Measurements from ENCODE around the gene ADRA2C.

The ADRA2C gene

DNA sequence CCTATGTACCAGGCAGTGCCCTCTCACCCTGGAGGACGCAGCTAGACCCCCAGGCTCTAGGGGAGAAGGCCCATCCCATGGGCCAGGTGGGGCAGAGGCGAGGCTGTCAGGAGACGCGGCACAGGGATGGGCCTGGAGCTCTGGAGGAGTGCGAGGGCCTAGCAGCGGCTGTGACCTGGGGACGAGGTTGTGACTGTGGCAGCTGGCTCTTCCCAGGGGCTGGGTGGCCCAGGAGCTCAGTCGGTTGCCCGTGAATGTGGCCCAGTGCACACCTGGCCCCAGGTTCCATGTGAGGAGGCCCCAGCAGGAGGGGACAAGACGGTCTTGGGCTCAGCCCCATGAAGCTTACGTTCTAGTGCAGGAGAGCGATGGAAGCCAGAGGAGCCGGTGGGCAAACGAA is 31.0 kb upstream of the ADRA2C start:
- DNase-seq: no peak

DNA sequence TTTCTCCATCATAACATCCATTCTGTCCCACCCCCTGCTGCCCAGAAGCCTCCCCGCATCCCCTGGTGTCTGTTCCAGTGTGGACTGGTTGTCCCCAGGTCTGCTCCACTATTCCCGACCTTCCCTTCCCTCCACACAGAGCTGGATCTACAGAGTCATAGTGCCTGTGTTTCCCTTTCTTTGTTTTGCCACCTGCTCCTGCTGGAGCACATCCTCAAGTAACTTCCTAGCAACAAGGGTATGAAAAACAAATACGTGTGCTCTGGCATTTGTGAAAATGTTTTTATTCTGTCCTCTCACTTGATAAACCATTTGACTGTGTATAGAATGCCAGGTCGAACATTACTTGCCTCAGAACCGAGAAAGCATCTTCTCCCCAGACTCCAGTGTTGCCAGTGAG is 29.9 kb upstream of the ADRA2C start:
- no peak for DNase-seq

DNA sequence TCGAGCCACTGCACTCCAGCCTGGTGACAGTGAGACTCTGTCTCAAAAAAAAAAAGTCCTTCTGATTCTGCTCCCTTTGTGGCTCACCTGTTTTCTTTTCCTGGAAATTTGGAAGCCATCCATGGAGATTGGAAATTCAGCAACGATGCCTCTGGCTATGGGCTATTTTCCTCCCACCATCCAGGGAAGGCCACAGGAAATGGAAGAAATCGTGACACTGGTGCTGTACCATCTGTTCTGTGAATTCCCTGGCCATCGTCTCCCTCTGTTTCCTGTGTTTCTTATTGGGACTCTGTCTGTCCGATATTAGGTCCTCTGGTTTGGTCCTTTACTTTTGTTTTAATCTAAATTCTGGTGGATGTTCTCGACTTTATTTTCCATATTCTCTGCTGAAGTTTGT is 29.4 kb upstream of the ADRA2C start:
- DNase-seq: no peak

DNA sequence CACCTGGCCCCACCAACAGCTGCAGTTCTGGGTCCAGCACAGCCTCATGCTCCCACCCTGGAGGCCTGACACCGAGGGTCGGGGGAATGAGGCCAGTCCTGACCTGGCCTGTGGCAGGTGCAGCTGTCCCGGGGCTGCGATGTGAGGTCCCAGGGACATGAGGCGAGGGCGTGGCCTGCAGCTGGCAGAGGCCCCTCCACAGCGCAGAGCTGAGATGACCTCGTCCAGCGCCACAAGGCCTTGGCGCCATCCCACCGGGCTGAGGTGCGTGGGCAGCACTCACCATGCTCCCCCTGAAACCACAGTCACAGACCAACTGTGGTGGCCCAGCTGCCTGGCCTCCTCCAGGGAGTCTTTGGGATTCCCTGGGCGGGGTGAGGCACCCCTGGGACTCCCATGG is 26.6 kb upstream of the ADRA2C start:
- DNase-seq: no peak

DNA sequence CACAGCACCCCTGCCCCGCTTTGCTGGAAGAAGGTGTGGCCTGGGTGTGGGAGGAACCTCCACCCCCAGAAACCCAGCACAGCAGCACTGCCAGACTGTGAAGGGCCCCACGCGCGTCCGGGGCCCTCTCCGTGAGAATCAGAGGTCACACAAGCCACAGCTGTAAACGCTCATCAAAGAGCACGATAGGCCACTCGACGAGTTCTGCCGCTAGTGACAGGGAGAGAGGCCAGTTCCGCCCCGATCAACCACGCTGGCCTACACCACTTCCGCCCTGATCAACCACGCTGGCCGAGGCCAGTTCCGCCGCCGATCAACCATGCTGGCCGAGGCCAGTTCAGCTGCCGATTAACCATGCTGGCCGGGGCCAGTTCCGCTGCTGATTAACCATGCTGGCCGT is 25.9 kb upstream of the ADRA2C start:
- no peak for DNase-seq

DNA sequence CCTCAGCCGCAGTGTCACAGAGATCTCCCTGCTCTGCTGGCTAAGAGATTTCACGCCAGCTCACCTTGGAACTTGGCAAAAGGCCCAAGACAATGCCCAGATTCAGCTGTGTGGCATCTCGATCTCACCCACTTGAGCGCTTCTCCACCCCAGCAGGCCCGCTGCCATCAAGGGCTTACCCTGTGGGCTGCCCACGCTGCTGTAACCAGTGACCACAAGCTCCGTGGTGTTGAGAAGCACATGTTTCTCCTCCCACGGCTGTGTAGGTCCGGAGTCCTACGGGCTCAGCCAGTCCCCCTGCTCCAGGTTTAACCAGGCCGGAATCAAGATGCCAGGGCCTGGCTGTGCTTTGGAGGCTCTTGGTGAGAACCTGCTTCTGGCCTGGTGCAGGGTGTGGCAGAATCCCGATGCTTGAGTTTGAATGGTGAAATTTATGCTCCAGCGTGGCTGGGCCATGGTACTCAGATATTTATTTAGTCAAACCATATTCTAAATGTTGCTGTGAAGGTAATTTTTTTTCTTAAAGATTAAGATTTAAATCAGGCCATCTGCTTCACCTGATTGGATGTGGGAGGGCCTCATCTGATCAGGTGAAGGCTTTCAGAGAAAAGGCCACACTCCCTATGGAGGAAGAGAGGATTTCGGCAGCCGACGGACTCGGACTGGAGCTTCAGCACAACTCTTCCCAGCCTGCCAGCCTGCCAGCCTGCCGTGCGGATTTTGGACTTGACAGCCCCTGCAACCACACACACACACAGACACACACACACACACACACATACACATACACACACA is 24.8 kb upstream of the ADRA2C start:
- no peak for DNase-seq

DNA sequence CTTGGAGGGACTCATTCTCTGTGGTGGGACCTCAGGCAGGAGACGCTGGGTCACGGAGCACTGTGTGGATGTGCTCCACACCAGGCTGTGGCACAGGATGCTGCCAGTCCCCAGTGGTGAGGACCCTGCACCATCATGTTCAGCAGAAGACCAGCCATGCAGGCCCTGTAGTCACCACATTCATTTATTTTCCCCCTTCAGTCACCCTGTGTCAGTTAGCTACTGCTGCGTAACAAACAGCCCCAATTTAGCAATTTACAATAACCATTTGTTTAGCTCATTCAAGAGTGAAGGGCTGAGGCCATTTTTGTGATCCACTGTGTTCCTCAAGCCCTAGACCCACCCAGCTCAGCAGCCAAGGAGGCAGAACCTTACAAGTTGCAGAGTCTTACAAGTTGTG is 23.6 kb upstream of the ADRA2C start:
- DNase-seq: no peak

DNA sequence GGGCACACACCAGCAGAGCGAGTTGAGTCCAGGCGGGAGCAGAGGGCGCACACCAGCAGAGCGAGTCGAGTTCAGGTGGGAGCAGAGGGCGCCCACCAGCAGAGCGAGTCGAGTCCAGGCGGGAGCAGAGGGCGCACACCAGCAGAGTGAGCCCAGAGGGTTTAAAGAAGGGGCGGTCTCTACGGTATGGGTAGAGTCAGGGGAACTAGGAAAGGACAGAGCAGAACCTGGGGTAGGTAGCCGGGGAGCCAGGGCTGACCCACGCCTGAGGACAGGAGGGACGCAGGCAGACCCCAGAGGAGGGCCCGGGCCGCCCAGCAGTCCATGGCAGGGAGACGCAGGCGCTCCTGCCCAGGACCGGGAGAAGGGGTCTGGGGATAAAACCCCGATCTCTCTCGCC is 22.0 kb upstream of the ADRA2C start:
- DNase-seq: no peak

DNA sequence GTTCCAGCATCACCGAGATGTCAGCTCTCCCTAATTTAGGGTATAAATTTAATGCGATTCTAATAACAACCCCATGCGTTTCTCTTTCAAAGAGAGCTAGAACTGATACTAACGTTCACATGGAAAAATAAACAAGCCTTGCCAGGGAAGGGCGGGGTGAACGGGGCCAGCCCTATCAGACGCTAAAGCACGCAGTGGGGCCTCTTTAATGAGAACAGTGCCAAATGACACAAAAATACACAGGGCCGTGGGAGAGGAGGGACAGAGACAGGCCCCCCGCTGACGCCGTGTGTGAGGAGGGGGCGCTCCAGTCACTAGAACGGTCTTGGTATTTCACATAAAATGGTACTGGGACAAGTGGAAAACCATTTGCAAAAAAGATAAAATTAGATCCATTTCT is 21.3 kb upstream of the ADRA2C start:
- no peak for DNase-seq

DNA sequence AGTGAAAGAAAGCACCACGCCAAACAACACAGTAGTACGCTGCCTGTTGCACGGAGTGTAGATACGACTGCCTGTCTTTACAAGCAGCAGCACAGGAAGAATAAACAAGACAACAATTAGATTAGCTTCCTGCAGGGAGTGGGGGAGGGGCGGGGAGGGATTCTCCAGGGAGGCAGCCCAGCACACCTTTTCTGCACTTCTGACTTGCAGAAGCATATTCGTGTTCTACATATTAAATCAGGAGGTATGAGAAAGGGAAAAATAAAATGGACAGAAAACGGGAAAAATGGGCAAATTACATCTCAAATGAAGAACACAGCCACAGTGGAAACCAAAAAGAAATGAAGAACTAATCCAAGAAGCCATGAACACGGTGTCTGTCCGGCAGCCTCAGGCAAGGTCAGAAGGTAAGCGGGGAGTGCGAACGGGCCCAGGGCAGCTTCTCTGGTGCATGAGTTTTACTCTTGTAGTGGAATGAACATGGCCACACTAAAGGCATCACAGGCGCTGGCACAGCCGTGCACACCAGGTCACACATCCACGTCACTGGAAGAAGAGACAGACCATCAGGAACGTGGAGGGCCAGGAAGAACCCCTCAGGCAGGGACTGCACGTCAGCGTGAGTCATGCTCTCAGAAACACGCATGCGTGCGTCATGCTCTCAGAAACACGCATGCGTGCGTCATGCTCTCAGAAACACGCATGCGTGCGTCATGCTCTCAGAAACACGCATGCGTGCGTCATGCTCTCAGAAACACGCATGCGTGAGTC is 20.1 kb upstream of the ADRA2C start:
- DNase-seq: no peak

DNA sequence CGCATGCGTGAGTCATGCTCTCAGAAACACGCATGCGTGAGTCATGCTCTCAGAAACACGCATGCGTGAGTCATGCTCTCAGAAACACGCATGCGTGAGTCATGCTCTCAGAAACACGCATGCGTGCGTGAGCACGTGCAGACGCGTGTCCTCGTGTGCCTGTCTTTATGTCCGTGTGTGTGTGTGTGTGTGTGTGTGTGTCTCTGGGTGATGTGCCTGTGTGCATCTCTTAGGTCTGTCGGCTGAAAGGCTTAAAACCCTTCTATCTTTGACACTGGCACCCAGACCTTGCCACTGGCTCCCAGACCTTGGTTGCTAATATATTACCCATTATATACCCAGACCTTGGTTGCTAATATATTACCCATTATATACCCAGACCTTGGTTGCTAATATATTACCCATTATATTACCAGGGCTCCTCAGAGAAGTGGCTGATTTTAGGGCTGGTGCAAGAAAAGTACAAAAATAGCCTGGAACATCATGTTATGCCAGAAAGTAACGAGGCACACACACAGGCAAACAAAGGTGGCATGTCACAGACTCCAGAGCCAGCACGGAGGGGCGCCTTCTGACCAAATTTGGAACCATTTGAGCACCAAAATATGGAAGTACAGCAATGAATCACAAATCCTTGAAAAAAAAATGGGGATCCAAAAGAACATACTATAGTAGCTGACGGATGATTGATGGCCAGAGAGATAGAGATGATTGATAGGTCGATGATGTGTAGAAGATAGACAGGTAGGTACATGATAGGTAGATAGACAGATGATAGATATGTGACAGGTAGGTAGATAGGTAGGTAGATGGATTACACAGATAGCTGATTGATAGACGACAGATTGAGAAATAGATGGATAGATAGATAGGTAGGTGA is 19.2 kb upstream of the ADRA2C start:
- no peak for DNase-seq

DNA sequence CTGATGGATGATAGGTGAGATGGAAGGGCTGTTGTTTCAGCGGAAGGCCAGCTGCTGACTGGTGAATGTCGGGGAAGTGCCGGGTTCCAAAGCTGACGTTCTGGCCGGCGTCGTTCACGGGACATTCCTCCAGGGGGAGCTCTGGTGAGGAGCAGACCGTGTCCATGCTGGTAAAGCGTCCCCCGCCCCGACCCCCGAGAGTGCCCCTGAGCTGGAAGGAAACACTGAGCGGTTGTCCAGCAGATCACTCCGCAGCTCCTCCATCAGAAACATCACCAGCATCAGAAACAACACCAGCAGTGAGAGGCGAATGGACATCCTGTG is 18.6 kb upstream of the ADRA2C start:
- DNase-seq: no peak

DNA sequence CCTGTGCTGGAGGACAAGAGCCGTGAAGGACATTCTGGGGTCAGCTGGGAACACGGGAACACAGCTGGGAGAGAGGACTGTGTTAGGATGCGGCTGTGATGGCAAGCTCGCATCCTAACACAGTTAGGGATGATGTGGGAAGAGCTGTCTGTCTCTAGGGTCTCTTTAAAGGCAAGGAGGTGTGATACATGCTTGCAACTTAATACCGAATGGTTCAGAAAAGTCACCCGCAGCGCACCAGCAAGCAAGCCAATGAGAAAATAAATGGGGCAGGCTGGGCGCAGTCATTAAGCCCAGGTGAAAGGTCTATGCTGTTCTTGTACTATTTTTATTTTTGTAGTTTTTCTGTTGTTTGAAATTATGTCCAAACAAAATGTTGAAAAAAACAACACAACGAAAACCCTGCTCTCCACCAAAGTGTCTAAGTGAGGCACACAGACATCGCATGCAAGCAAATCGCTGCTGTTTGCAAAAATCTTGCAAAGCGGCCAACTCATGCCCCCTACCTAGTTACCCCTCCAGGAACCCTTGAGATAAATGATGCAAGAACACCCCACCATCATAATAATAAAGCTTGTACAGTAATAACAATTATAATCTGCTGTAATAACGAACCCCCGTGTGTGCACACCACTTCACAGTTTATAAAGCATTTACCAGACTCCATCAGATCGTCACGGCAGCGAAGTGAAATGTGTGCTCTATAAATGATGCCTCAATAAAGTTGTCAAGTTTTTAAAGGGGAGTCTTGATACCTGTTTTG is 17.9 kb upstream of the ADRA2C start:
- DNase-seq: no peak

DNA sequence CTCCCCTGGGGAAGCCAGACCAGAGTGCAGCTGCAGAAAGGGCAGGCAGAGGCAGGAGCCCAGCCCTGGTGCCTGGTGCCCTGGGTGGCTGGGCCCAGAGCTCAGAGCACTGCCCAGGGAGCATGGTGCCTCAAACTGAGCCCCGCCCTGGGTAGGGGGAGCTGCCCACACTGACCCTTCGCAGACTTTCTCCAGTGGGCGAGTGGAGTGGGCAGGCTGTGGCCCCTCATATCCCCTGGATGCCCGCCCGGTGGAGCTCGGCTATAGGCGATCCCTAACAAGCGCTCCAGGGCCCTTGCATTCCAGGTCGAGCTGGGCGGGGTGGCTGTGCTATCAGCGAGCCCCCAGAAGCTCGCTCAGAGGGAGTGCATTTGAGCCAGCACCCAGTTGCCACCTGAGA is 17.1 kb upstream of the ADRA2C start:
- DNase-seq: no peak

DNA sequence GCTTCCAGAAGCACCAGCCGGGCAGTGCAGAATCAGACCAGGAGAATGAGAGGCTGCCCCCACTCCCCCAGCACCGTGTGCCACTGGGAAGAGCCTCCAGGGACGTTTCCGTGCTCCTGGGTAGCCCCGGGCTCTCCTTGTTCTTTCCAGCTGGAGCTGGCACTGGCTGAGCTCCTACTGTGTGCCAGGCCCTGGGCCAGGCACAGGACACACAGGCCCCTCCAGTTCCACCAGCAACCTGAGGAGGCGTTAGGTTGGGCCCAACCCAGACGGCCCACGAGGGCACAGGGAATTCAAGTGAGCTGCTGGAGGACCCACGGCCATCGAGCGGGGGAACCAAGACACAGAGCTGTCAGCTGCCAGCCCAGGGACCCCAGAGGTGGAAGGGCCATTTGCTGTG is 15.9 kb upstream of the ADRA2C start:
- no peak for DNase-seq

DNA sequence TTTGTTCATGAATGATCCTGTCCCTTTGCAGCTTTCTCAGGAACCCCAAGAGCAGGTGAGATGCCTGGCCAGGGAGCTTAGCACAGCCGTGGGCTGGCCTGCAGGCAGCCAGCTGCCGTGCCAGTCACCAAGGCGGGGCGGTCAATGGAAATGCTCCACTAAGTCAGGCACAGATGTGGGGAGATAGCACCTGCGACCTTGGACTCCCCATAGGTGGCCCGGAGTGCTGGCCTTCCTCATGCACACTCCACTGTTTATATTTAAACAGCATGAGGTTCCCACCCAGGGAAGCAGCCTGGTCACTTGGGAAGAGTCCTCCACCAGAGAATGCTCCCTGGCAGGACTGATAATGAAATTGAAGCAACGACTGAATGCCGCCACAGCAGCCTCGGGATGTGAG is 14.2 kb upstream of the ADRA2C start:
- DNase-seq: no peak

DNA sequence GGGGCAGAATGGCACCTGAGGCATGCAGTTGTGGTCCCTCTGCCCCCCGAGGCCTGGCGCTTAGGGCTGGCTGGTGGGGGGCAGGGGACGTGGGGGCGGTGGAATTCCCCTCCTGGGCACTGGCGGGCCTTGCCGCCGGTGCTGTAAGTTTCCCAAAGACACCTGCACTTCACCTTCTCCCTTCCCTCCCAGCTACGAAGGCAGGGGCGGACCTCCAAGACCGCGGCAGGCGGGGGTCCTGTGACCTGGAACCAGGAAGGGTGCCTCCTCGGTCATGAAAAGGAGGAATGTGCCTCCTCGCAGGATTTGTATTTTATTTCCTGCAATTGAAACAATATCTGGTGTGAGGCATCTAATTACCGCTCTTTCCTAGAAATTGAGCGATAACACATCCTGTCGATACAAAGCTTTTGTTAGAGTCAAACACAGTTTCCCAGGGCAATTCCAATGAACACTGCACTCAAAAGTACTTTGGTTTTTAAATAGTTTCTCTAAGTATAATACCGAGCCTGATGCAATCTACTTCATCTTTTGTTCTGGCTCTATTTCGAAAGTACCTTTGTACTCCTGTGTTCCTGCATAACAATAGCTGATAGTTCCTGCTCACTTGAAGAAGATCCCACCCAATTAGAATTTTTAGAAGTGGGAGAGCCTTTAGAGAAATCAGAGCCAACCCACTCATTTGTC is 12.3 kb upstream of the ADRA2C start:
- DNase-seq: no peak

DNA sequence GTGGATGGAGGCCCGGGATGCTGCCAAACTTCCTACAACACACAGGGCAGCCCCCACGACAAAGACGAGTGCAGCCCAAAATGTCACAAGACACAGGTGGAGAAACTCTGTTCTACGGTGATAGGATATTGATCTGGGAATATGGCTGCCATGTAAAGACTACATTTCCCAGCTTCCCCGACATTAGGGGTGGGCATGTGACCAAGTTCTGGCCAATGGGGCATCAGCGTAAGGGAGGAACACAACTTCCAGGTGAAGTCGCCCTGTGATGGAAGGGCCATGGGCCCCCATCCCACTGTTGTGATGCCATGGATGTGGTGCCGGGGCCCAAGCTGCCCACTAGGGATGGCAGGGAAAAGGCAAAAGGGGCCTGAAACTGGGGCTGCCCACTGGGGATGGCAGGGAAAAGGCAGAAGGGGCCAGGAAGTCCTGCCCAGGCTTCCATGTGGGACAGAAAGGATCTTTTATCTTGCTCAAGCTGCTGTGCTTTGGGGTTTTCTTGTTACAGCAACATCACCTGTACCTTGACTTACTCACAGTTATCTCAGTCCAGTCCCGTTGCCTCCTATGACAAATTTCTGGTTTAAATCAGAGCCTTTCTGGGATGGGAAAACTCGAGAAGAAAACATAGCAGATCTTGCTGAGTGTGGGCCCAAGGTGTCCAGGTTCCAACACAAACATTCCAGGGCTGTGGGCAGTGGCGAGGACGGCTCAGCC is 9.7 kb upstream of the ADRA2C start:
- DNase-seq: no peak

DNA sequence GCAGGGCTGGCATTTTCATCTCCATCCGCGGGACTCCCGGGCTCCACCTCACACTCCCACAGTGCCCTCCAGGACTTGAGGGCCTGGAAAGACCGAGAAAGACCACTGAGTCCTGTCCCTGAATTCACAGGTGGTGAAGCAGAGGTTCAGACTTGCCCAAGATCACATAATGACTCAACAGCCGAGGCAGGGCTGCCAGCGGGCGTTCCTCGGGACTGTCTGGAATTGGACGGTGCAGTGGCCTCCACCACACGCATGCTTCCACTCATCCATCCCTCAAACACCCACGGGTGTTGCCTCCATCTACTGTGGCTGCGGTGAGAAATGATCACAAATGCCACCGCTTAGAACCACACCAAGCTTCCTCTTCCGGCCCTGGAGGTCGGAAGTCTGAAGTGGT is 6.9 kb upstream of the ADRA2C start:
- no peak for DNase-seq

DNA sequence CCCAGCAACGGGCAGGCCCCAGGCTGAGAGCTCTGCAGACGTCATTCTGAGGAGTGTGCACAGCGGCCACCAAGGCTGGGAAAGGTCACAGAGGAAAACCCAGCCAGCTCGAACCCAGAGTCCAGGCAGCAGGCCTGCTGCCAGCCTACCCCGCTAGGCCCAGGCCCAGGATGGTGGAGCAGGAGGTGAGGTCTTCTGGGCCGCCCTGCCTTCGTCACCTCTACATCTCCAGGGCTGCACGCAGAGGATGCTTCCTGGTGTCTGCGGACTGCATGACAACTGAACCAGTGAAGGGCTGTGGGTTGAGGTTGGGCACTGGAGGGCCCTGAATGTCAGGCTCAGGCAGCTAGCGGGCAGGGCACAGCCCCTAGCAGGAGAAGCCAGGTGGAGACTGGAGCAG is 5.8 kb upstream of the ADRA2C start:
- no peak for DNase-seq

DNA sequence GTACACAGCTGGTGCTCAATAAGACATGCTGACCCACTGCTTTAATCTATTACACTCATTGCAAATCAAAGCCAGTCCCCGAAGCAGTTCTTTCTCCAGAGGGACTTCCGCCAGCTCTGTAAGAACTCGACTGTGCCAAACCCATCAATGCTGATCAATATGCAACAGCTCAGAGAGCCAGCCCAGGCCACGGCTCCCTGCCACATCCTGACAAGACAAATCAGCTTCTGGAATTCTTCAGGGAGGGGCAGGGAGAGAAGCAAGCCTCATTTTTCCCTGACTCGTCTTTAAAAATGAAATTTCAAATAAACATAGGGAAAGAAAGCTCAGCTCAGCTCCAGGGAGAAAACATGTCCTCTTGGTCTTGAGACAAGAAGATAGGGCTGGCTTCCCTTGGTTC is 5.3 kb upstream of the ADRA2C start:
- DNase-seq: no peak

DNA sequence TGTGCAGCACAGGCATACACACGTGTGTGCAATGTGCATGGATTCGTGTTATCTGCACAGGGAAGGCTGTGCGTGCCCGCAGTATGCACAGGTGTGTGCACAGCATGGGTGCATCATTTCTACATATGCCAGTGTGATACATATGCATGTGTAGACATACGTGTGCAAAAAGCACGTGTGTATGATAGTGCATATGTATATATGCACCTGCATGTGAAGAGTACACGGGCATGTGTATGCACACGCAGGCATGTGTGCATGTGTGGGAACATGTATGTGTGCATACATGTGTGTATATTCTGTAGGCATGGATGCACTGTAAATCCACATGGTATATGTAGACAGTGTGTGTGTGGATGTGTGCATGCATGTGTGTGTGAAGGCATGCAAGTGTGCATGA is 3.9 kb upstream of the ADRA2C start:
- no peak for DNase-seq

Data from activated CD4-positive, alpha-beta T cell treated with anti-CD3 and anti-CD28 coated beads, Interleukin-2, amount 50 U/mL, for 16 hours (primary cell).